Pancreas (tissue), 10 donors: Measurements from ENCODE around the gene FTO. TPM values are rescaled to one million over a fixed set of nuclear protein-coding genes. Genes with fewer than 3 reads are reported as not detected.

ENCODE experiments used
- ATAC-seq, 4 donors: fragments of 200-7000 bp; cut with Tn5 transposase; one replicate each; pipeline versions ENCODE4 v1.8.0 to v1.9.1; 2020; ENCODE audit warnings: mild to moderate bottlenecking in 4 of 4, moderate library complexity in 4 of 4
- DNase-seq, 6 donors: peaks; one replicate each; pipeline ENCODE4 v3.0.0-alpha.2; 2020
- FAIRE-seq: peaks from 2 replicates; lab custom pipeline; 2012; peaks lifted over from hg19 to GRCh38; lab: Jason Lieb, UNC
- H3K27ac ChIP-seq, 4 donors: fragments of 200-600 bp; sonication (generic); 1 replicate in 3 of 4; 2 replicates in 1 of 4; pipeline versions ENCODE4 v1.5.0 to v1.8.0; 2020
- H3K27me3 ChIP-seq, 4 donors: fragments of 200-600 bp; one replicate each; pipeline ENCODE4 v1.8.0; 2021
- H3K36me3 ChIP-seq, 3 donors: fragments of 200-600 bp; sonication (generic) in 1 of 3; one replicate each; pipeline versions ENCODE4 v1.5.0 to v1.8.0; 2020 to 2021
- H3K4me1 ChIP-seq, 3 donors: fragments of 200-600 bp; one replicate each; pipeline ENCODE4 v1.8.0; 2021
- H3K4me3 ChIP-seq, 4 donors: fragments of 200-600 bp; sonication (generic) in 2 of 4; one replicate each; pipeline versions ENCODE4 v1.5.0 to v1.8.0; 2020 to 2021
- H3K9me3 ChIP-seq, 4 donors: fragments of 200-600 bp; one replicate each; pipeline ENCODE4 v1.8.0; 2021
- WGBS, 2 donors: extraction: QIAGEN DNeasy Blood & Tissue Kit; methylation state at CpG; one replicate each; pipeline ENCODE4 v1.1.7; 2013; 5-methylcytosine and 5-hydroxymethylcytosine counted together
- intact Hi-C, 3 donors: fragments of 100-400 bp; cut with DNase I; formaldehyde crosslinking; loops; one replicate each; pipeline versions ENCODE4 v1.11.1 to v1.14.2; 2022
- polyA plus RNA-seq, 2 donors: library from polyadenylated mRNA; stranded (reverse); fragments of 200-250 nt; gene quantifications; one replicate each; pipeline ENCODE4 v1.2.3, GENCODE V29; 2013
- total RNA-seq, 6 donors: library from RNA; stranded (reverse); fragmentation: NEBNext Ultra II Directional in 4 of 6; extraction: Animal tissue kit (Norgen Biotek cat#: 25700) in 4 of 6; gene quantifications; one replicate each; pipeline versions ENCODE4 v1.2.1 to v1.2.4, GENCODE V29; 2021 to 2023
- TF ChIP-seq, protein P1 (sequence below), 4 donors: fragments of 200-600 bp; sonication (generic) in 3 of 4; IDR thresholded peaks; one replicate each; pipeline versions ENCODE4 v1.5.0 to v1.8.0; 2021; ENCODE audit warnings: antibody characterized with exemption in 4 of 4
- donor health status: healthy with polysubstance abuse.
- donor health status: DM: no; HTN: no; CAD: no; lungs with moderate emphysema.
- donor health status: DM: no; HTN: no; CAD: no.
- donor health status: control.
- donor health status: control.
- donor health status: Bipolar disorder and iron deficiency.
- donor health status: DM: yes; HTN: yes; CAD: no.
- donor health status: DM: no; HTN: no; CAD: no.
- donor health status: DM: no; HTN: no; CAD: no.
- donor health status: DM: yes; HTN: yes; CAD: no.

The FTO gene
- total and polyA plus RNA-seq, 8 donors = 7.6 to 45.0 (median 31.7) TPM

DNA sequence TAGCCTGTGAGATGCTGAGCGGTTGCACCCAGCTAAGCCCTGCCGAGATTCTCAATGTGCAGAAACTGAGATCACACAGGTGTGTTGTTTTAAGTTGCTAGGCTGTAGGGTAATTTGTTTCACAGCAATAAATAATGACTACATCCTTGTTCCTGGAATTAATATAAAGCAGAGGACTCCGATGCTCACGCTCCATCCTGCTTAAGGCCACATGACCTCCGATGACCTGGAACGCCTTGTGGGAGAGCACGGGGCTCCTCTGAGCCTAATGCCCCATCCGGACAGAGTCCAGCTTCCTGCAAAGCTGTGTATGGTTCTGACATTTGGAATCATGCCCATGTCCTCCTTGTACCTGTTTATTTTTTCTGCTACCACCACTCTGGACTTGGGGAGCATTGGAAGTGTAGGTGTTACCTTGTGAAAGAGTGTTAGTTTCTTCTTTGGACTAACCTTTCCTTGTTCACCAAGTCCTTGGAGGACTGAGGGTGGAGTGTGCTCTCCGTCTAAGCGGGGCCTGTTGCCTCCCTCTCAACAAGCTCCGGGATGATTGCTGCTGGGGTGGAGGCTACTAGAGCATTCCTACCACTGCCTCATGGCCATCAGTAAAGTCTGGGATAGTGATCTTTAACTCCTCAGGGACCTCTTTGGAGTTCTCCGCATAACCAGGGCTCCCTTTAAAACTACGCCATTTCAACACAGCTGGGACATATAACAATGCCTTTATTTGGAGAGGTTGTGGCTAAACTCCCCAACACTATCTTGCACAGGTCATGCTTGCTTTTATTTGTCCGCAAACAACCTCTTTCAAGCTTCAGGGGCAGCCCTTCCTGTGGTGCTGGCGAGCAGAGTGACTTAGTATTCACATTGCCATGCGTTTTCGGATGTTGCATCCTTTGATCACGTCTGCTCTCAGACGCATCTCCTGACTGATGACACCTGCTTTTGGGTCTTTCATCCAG is 457.3 kb downstream of the FTO start:
- Histone ChIP-seq H3K36me3 (no peaks in the 10 kb centered on the region), H3K4me3 (no peak overlapping the region), H3K27me3 (no peaks in the 10 kb centered on the region), H3K9me3 (no peaks in the 10 kb centered on the region), H3K27ac (no peak overlapping the region), H3K4me1 (no peaks in the 10 kb centered on the region)
- no peak for FAIRE-seq
- intact Hi-C loops = no loop called here
- WGBS, 2 donors = 80 to 84% methylated on average over 19 of the region's 19 CpGs
- TF ChIP-seq, protein P1, sequence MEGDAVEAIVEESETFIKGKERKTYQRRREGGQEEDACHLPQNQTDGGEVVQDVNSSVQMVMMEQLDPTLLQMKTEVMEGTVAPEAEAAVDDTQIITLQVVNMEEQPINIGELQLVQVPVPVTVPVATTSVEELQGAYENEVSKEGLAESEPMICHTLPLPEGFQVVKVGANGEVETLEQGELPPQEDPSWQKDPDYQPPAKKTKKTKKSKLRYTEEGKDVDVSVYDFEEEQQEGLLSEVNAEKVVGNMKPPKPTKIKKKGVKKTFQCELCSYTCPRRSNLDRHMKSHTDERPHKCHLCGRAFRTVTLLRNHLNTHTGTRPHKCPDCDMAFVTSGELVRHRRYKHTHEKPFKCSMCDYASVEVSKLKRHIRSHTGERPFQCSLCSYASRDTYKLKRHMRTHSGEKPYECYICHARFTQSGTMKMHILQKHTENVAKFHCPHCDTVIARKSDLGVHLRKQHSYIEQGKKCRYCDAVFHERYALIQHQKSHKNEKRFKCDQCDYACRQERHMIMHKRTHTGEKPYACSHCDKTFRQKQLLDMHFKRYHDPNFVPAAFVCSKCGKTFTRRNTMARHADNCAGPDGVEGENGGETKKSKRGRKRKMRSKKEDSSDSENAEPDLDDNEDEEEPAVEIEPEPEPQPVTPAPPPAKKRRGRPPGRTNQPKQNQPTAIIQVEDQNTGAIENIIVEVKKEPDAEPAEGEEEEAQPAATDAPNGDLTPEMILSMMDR (IDR thresholded peaks at IDR 0.05) = no peak
- ATAC-seq = no peak
- DNase-seq = no peak

DNA sequence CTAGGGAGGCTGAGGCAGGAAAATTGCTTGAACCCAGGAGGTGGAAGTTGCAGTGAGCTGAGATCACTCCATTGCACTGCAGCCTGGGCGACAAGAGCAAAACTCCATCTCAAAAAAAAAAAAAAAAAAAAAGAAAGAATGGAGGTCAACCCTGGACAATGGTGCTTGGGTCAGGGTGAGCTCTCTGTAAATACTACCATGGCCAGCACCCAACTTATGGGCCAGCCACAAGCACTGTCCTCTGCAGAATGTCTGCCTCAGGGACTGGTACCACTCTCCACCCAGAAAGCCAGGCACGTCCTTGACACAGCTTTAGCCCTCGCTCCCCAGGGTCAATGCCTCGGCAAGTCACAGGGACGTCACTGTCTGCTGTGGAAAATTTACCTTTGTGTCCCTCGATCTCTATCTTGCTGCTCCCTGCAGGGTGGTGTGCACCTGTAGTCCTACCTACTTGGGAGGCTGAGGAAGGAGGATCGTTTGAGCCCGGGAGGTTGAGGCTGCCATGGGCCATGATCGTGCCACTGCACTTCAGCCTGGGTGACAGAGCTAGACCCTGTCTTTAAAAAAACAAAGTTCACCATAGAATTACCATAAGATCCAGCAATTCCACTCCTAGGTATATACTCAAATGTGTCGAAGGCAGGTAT is 459.4 kb downstream of the FTO start:
- H3K27me3 ChIP-seq = no peaks in the 10 kb centered on the region
- no peaks in the 10 kb centered on the region for H3K36me3 ChIP-seq
- ATAC-seq = no peak
- TF ChIP-seq, protein P1 (IDR thresholded peaks at IDR 0.05) = no peak
- DNase-seq = no peak
- no peak for FAIRE-seq
- 86 to 92% methylated on average over 10 of the region's 10 CpGs for WGBS, 2 donors
- no peaks in the 10 kb centered on the region for H3K4me1 ChIP-seq
- no peak overlapping the region for H3K4me3 ChIP-seq
- H3K27ac ChIP-seq = no peak overlapping the region
- intact Hi-C loops = no loop called here
- no peaks in the 10 kb centered on the region for H3K9me3 ChIP-seq

DNA sequence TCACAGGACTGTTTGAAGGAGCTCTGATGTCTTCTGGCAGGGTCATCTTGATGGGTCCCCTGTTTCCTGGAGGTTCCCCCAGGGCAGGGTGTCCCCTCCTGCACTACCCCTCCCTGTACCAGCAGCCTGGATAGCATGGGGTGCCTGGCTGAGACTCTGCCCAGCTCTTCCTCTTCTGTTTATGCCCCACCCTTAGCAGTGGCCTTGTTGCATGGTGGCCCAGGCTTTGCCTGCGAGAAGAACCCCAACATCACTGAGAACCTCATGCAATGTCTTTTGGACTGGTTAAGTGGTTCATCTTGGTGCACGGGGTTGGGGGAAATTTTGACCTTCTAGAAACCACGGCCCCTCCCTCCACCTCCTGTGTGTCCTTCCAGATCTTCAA is 460.8 kb downstream of the FTO start:
- WGBS, 2 donors = 88 to 93% methylated on average over 3 of the region's 3 CpGs
- TF ChIP-seq, protein P1 (IDR thresholded peaks at IDR 0.05) = no peak
- intact Hi-C loops = no loop called here
- no peaks in the 10 kb centered on the region for H3K9me3 ChIP-seq
- ATAC-seq (no peak), FAIRE-seq (no peak), DNase-seq (no peak)
- H3K27me3 ChIP-seq = no peaks in the 10 kb centered on the region
- no peaks in the 10 kb centered on the region for H3K36me3 ChIP-seq
- H3K4me1 ChIP-seq = no peaks in the 10 kb centered on the region
- no peak overlapping the region for H3K4me3 ChIP-seq
- no peak overlapping the region for H3K27ac ChIP-seq

DNA sequence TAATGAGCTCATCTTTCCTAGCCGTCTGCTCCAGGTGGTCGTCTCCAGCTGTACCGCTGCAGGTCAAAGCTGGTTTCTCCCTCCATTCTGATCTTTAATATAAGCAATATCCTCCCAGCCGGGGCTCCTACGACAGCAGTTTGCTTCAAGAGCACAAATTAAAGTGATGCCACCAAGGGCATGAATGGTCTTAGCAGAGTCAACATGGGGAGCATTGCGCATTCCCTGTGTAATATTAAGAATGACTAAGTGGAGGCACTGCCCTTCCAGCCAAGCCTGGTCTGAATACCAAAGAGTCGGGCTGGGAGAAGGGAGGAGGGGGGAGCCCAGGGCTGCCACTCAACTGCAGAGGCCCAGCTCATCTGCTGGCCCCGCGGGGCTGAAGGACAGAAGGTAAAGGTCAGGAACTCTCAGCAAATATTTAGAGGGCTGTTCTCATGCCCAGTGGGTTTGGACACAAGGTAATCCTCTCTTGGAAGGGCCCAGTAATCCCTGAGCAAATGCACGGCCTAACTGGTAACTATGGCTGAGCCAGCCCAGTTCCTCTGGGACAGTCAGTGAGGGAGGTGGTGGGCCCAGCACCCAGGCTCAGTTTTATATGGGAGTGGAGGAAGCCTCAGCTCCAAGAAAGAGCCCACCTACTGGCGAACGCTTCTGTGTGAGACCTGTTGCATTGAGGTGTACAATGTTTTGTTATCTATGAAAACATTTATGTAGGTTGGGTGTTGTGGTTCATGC is 461.4 kb downstream of the FTO start:
- Histone ChIP-seq H3K36me3 (no peaks in the 10 kb centered on the region), H3K9me3 (no peaks in the 10 kb centered on the region), H3K4me3 (no peak overlapping the region), H3K27ac (no peak overlapping the region), H3K4me1 (no peaks in the 10 kb centered on the region), H3K27me3 (no peaks in the 10 kb centered on the region)
- intact Hi-C loops = no loop called here
- TF ChIP-seq, protein P1 (IDR thresholded peaks at IDR 0.05) = no peak
- FAIRE-seq = no peak
- no peak for ATAC-seq
- DNase-seq = no peak
- 85 to 87% methylated on average over 12 of the region's 12 CpGs for WGBS, 2 donors
